CD4-positive, alpha-beta T cell (primary cell): ENCODE measurements around the gene MAP3K1. TPM values are rescaled to one million over a fixed set of nuclear protein-coding genes. Genes with fewer than 3 reads are reported as not detected.
A peak's percentile ranks its signal among the peaks of the same experiment; 100 is the strongest.

ENCODE experiments used
- ATAC-seq: fragments of 200-7000 bp; cut with Tn5 transposase; one replicate; pipeline ENCODE4 v1.10.0; 2022; ENCODE audit warnings: mild to moderate bottlenecking; ENCODE audit not compliant: poor library complexity
- CTCF ChIA-PET: fragments of 350-600 bp; sonication (Branson Sonifier 250); formaldehyde crosslinking; loops from one replicate; lab custom pipeline; 2021; ENCODE audit warnings: antibody characterized with exemption, inconsistent platforms; lab: Charles Lee
- POLR2A ChIA-PET: fragments of 350-600 bp; sonication (Branson Sonifier 250); formaldehyde crosslinking; loops from one replicate; lab custom pipeline; 2021; ENCODE audit warnings: antibody characterized with exemption, inconsistent platforms; lab: Charles Lee
- DNase-seq, 14 experiments: peaks; one replicate each; pipeline ENCODE4 v3.0.0-alpha.2; 2013 to 2020; ENCODE audit warnings: mixed read lengths in 2 of 14
- H3K27ac ChIP-seq, 2 donors: one replicate each; pipeline versions ENCODE4 v1.5.1 to v1.7.0; 2013; ENCODE audit warnings: low read length in 2 of 2, low read depth in 1 of 2, mild to moderate bottlenecking in 1 of 2
- H3K27me3 ChIP-seq, 2 experiments: 1 replicate in 1 of 2; 2 replicates in 1 of 2; pipeline versions ENCODE4 v1.6.1 to v1.7.0; 2013; ENCODE audit warnings: low read length in 2 of 2, control low read depth in 1 of 2, mild to moderate bottlenecking in 1 of 2, moderate library complexity in 1 of 2; ENCODE audit not compliant: insufficient read depth in 2 of 2, control insufficient read depth in 1 of 2
- H3K36me3 ChIP-seq: one replicate; pipeline ENCODE4 v1.6.1; 2013; ENCODE audit warnings: low read length, control low read depth; ENCODE audit not compliant: insufficient read depth
- H3K4me1 ChIP-seq: one replicate; pipeline ENCODE4 v1.6.1; 2013; ENCODE audit warnings: low read length, control low read depth; ENCODE audit not compliant: insufficient read depth
- H3K4me3 ChIP-seq: one replicate; pipeline ENCODE4 v1.5.1; 2013; ENCODE audit warnings: mild to moderate bottlenecking, low read length, moderate library complexity
- H3K9me3 ChIP-seq, 2 experiments: 1 replicate in 1 of 2; 2 replicates in 1 of 2; pipeline versions ENCODE4 v1.6.1 to v1.7.0; 2013; ENCODE audit warnings: low read length in 2 of 2, mild to moderate bottlenecking in 2 of 2, control low read depth in 1 of 2, moderate library complexity in 1 of 2; ENCODE audit not compliant: control insufficient read depth in 1 of 2, insufficient read depth in 1 of 2
- H3K27ac Mint-ChIP-seq: one replicate; pipeline ENCODE4 v1.8.0; 2020; ENCODE audit warnings: mixed read lengths
- H3K27me3 Mint-ChIP-seq: one replicate; pipeline ENCODE4 v1.8.0; 2021; ENCODE audit warnings: mixed read lengths
- H3K36me3 Mint-ChIP-seq: one replicate; pipeline ENCODE4 v1.8.0; 2021; ENCODE audit warnings: low read depth, mixed read lengths
- H3K4me1 Mint-ChIP-seq: one replicate; pipeline ENCODE4 v1.8.0; 2021; ENCODE audit warnings: low read depth, mixed read lengths
- H3K4me3 Mint-ChIP-seq: one replicate; pipeline ENCODE4 v1.8.0; 2020; ENCODE audit warnings: mild to moderate bottlenecking, mixed read lengths
- H3K9me3 Mint-ChIP-seq: one replicate; pipeline ENCODE4 v1.8.0; 2020; ENCODE audit warnings: mixed read lengths
- intact Hi-C, 2 experiments: fragments of 100-400 bp; cut with DNase I in 1 of 2; cut with micrococcal nuclease in 1 of 2; formaldehyde crosslinking; loops; one replicate each; pipeline versions ENCODE4 v1.15.1 to v1.9.0; 2023 to 2025; cut with DNase I, micrococcal nuclease
- total RNA-seq, 174 experiments: library from RNA in 2 of 174; stranded (reverse) in 2 of 174; gene quantifications; one replicate each; pipeline ENCODE4 v1.2.3 and lab custom pipeline; 2021 to 2026
- TF ChIP-seq, protein P1 (sequence below): fragments of 200-600 bp; IDR thresholded peaks from one replicate; pipeline ENCODE4 v1.8.0; 2022; ENCODE audit warnings: antibody characterized with exemption, mild to moderate bottlenecking

MAP3K1 gene
- total RNA-seq, 2 experiments from 2014 or later: 59.4 to 62.5 TPM

DNA sequence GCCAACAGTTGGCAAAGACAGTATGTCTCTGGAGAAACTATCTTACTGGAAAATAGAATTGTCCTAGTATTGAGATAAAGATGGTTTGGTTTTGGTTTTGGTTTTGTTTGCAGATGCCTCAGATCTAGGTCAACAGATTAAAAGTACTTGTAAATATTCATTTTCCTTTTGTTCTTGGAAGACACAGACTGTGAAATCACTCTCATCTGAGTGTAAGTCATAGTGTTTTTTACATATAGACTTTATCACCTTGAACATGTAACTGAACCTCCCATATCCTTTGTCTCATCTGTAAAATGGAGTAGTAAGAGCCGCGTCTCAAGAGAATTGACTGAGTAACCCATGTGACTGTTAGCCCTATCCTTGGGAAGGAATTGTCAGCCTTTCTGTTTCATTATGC, 34.3 kb downstream of the MAP3K1 start:
- H3K27ac ChIP-seq: peak overlapping the region; percentile 22 to 27
- peak overlapping the region; percentile 42 for H3K4me3 Mint-ChIP-seq
- intact Hi-C loops: loop anchor here in 1 of 2 experiments (5.0 kb wide), 1 partner anchor 32 kb away; the partner anchor contains the start of gene MAP3K1
- TF ChIP-seq, protein P1, sequence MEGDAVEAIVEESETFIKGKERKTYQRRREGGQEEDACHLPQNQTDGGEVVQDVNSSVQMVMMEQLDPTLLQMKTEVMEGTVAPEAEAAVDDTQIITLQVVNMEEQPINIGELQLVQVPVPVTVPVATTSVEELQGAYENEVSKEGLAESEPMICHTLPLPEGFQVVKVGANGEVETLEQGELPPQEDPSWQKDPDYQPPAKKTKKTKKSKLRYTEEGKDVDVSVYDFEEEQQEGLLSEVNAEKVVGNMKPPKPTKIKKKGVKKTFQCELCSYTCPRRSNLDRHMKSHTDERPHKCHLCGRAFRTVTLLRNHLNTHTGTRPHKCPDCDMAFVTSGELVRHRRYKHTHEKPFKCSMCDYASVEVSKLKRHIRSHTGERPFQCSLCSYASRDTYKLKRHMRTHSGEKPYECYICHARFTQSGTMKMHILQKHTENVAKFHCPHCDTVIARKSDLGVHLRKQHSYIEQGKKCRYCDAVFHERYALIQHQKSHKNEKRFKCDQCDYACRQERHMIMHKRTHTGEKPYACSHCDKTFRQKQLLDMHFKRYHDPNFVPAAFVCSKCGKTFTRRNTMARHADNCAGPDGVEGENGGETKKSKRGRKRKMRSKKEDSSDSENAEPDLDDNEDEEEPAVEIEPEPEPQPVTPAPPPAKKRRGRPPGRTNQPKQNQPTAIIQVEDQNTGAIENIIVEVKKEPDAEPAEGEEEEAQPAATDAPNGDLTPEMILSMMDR: no peak
- peak overlapping the region; percentile 6 for H3K4me3 ChIP-seq
- ChIA-PET POLR2A (no interaction called here), CTCF (no interaction called here)
- peaks cover 50% of the 10 kb centered on the region for H3K4me1 ChIP-seq
- H3K27ac Mint-ChIP-seq: peak overlapping the region; percentile 74
- H3K27me3 Mint-ChIP-seq: no peaks in the 10 kb centered on the region
- ATAC-seq: peak; percentile 43
- H3K36me3 ChIP-seq: no peaks in the 10 kb centered on the region
- H3K36me3 Mint-ChIP-seq: peaks cover 6% of the 10 kb centered on the region
- no peaks in the 10 kb centered on the region for H3K9me3 ChIP-seq
- peak in 2 of 14 experiments; percentile 32 for DNase-seq
- peaks cover 95% of the 10 kb centered on the region for H3K4me1 Mint-ChIP-seq
- no peaks in the 10 kb centered on the region for H3K27me3 ChIP-seq
- H3K9me3 Mint-ChIP-seq: no peaks in the 10 kb centered on the region

DNA sequence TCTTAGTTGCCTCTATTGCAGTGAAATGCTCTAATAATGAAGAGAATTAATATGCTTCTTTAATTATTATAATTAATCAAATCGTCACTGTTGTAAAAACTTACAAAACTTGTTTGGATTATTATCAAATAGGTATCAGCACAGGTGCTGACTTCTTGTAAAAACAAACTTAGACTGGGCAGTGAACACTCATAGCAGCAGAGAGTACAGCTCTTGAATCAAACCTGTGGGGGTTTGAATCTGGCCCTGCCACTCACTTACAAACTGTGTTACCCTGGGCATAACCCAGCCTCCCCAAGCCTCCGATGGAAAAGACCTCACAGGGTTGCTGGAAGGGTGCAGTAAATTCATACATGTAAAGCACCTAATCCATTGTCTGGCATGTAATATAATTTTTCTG, 35.1 kb downstream of the MAP3K1 start:
- no peak overlapping the region for H3K4me3 Mint-ChIP-seq

DNA sequence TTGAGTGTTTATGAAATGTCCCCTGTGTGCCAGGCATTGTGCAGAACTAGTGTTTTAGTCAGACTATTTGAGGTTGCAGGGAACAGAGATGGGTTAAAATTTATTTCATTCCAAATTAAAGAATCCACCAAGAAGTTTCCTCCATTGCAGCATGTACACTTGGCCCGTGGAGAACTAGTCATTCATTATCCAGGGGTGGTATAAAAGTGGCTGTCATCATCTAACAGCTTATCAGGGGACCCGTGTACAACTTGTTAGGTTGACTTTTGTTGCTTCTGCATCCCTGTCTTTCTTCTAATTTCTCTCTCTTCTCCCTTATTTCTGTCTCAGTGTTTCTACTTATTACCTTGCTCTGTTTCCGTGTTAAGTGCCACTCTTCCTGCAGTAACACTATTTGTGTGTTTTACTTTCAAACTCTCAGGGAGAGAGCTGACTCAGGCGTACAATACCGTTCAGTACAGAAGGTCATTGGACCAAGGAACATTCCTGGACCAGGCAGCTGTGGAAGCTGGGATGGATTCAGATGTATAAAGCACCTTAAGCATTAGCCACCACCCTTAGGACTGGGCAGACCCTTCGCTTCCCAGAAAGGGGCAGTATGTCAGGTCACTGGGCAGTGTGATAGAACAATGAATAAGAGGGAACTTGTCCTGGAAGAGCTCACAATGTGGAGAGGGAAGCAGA, 36.1 kb downstream of the MAP3K1 start:
- H3K36me3 Mint-ChIP-seq: peaks cover 4% of the 10 kb centered on the region
- no peaks in the 10 kb centered on the region for H3K27me3 Mint-ChIP-seq
- H3K9me3 Mint-ChIP-seq: no peaks in the 10 kb centered on the region
- no peaks in the 10 kb centered on the region for H3K9me3 ChIP-seq
- H3K36me3 ChIP-seq: no peaks in the 10 kb centered on the region
- peak overlapping the region; percentile 2 for H3K4me3 ChIP-seq
- DNase-seq (no peak), ATAC-seq (no peak)
- H3K4me3 Mint-ChIP-seq: peak overlapping the region; percentile 50
- no peaks in the 10 kb centered on the region for H3K27me3 ChIP-seq
- ChIA-PET POLR2A (interaction anchor here (0.6 to 2.1 kb wide), 4 partner anchors 10 to 324 kb away, joined by 3 to 9 read pairs (median 4); no protein-coding TSS in a partner anchor), CTCF (interaction anchor here (1.4 to 2.1 kb wide), 2 partner anchors 9 to 13 kb away, joined by 6 read pairs; no protein-coding TSS in a partner anchor)
- H3K4me1 Mint-ChIP-seq: peaks cover 94% of the 10 kb centered on the region
- H3K27ac Mint-ChIP-seq: peak overlapping the region; percentile 43
- peaks cover 49% of the 10 kb centered on the region for H3K4me1 ChIP-seq
- TF ChIP-seq, protein P1: no peak
- intact Hi-C loops: loop anchor here in 1 of 2 experiments (5.0 kb wide), 1 partner anchor 34 kb away; the partner anchor contains the start of gene MAP3K1
- no peak overlapping the region for H3K27ac ChIP-seq

More for the DNA sequence above, 35.1 kb downstream of the MAP3K1 start:
- Histone ChIP-seq H3K4me3 (no peak overlapping the region), H3K27me3 (no peaks in the 10 kb centered on the region), H3K36me3 (no peaks in the 10 kb centered on the region), H3K27ac (peak overlapping the region in 1 of 2 donors; percentile 27), H3K4me1 (peaks cover 49% of the 10 kb centered on the region), H3K9me3 (no peaks in the 10 kb centered on the region)
- peaks cover 6% of the 10 kb centered on the region for H3K36me3 Mint-ChIP-seq
- ATAC-seq (no peak), DNase-seq (no peak)
- ChIA-PET CTCF (no interaction called here), POLR2A (no interaction called here)
- H3K9me3 Mint-ChIP-seq: no peaks in the 10 kb centered on the region
- peak overlapping the region; percentile 74 for H3K27ac Mint-ChIP-seq
- intact Hi-C loops: loop anchor here in 1 of 2 experiments (5.0 kb wide), 1 partner anchor 33 kb away; the partner anchor contains the start of gene MAP3K1
- H3K4me1 Mint-ChIP-seq: peaks cover 95% of the 10 kb centered on the region
- TF ChIP-seq, protein P1: no peak
- H3K27me3 Mint-ChIP-seq: no peaks in the 10 kb centered on the region
